ENCODE data around the gene TMOD1.

DNA sequence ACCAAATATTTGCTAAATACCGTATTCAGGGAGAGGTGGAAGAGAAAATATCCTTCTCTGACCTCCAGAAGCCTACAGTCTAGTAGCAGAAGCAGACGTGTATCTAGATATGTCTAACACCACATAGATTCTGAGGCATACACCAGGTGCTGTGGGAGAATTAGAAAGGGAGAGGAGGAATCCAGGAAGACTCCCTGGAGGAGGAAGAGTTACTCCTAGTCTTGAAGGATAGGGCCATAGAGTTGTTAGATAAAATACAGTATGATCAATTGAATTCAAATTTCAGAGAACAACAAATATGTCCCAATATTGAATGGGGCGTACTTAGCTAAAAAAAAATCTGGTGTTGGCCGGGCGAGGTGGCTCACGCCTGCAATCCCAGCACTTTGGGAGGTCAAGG, 58.7 kb downstream of the TMOD1 start:
- TF ChIP-seq, protein P1, sequence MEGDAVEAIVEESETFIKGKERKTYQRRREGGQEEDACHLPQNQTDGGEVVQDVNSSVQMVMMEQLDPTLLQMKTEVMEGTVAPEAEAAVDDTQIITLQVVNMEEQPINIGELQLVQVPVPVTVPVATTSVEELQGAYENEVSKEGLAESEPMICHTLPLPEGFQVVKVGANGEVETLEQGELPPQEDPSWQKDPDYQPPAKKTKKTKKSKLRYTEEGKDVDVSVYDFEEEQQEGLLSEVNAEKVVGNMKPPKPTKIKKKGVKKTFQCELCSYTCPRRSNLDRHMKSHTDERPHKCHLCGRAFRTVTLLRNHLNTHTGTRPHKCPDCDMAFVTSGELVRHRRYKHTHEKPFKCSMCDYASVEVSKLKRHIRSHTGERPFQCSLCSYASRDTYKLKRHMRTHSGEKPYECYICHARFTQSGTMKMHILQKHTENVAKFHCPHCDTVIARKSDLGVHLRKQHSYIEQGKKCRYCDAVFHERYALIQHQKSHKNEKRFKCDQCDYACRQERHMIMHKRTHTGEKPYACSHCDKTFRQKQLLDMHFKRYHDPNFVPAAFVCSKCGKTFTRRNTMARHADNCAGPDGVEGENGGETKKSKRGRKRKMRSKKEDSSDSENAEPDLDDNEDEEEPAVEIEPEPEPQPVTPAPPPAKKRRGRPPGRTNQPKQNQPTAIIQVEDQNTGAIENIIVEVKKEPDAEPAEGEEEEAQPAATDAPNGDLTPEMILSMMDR (IDR thresholded peaks at IDR 0.05) = no peak
- no peak for TF ChIP-seq POLR2A (IDR thresholded peaks at IDR 0.05)
- TF ChIP-seq EP300 (IDR thresholded peaks at IDR 0.05) = no peak
